Eye (tissue), 1 donor: ENCODE measurements around the gene TBC1D9B.
"Not testable (repeated sequence)": the region's sequence is repeated elsewhere in the genome, so short reads cannot be mapped to it uniquely, and the experiment has no call there.

Source experiments
- DNase-seq: peaks from one replicate; pipeline ENCODE4 v3.0.0-alpha.2; 2015

Gene TBC1D9B

GRCh38 chr5:179836225-179837019 lies 71.3 kb downstream of the TBC1D9B start:
- DNase-seq = no peak

- DNase-seq = not testable (repeated sequence)
Observed at GRCh38 chr5:179834871-179835270, 72.8 kb downstream of the TBC1D9B start.

GRCh38 chr5:179834120-179834519 lies 73.6 kb downstream of the TBC1D9B start:
- no peak for DNase-seq

- DNase-seq = no peak
Observed at GRCh38 chr5:179833709-179834070, 74.0 kb downstream of the TBC1D9B start.

GRCh38 chr5:179833056-179833708 lies 74.5 kb downstream of the TBC1D9B start:
- no peak for DNase-seq

- DNase-seq = no peak
Observed at GRCh38 chr5:179832039-179832745, 75.5 kb downstream of the TBC1D9B start.

GRCh38 chr5:179830818-179831468 lies 76.8 kb downstream of the TBC1D9B start:
- no peak for DNase-seq

GRCh38 chr5:179829732-179830435 lies 77.8 kb downstream of the TBC1D9B start:
- no peak for DNase-seq

GRCh38 chr5:179828756-179829421 lies 78.8 kb downstream of the TBC1D9B start:
- no peak for DNase-seq

- DNase-seq = no peak
Observed at GRCh38 chr5:179827680-179828079, 80.0 kb downstream of the TBC1D9B start.

- no peak for DNase-seq
Observed at GRCh38 chr5:179825655-179826182, 82.0 kb downstream of the TBC1D9B start.

GRCh38 chr5:179824745-179825112 lies 83.0 kb downstream of the TBC1D9B start:
- no peak for DNase-seq

GRCh38 chr5:179823937-179824744 lies 83.6 kb downstream of the TBC1D9B start:
- DNase-seq = no peak

- no peak for DNase-seq
Observed at GRCh38 chr5:179822444-179822990, 85.2 kb downstream of the TBC1D9B start.

GRCh38 chr5:179822059-179822432 lies 85.7 kb downstream of the TBC1D9B start:
- no peak for DNase-seq

GRCh38 chr5:179821298-179822058 lies 86.2 kb downstream of the TBC1D9B start:
- peak; percentile 92 for DNase-seq

- peak; percentile 95 for DNase-seq
Observed at GRCh38 chr5:179820483-179821297, 87.0 kb downstream of the TBC1D9B start, which contains the start of gene SQSTM1. Gene SQSTM1 (plus strand): TSS chr5:179820905. CDS start chr5:179820937, 32 bp downstream.

GRCh38 chr5:179820127-179820482 lies 87.6 kb downstream of the TBC1D9B start:
- no peak for DNase-seq
